SK-N-MC (cell line): Measurements from ENCODE around the gene SPTLC2.
A peak's percentile ranks its signal among the peaks of the same experiment; 100 is the strongest.

Experiments
- DNase-seq: peaks from one replicate; pipeline ENCODE4 v3.0.0-alpha.2; 2011; ENCODE audit warnings: low read depth, low spot score
- H3K27ac ChIP-seq: fragments of 200-600 bp; sonication (generic); 2 replicates; pipeline ENCODE4 v1.5.1; 2016; ENCODE audit warnings: mixed run types
- H3K36me3 ChIP-seq: fragments of 200-600 bp; sonication (generic); 2 replicates; pipeline ENCODE4 v1.6.1; 2017; ENCODE audit warnings: antibody characterized with exemption, low read length, mixed read lengths; ENCODE audit not compliant: insufficient read depth
- H3K4me3 ChIP-seq: fragments of 200-600 bp; sonication (generic); 2 replicates; pipeline ENCODE4 v1.5.1; 2016
- H3K9ac ChIP-seq: fragments of 200-600 bp; sonication (generic); 2 replicates; pipeline ENCODE4 v1.8.0; 2017; ENCODE audit warnings: mixed run types, mixed read lengths; ENCODE audit not compliant: insufficient read length
- H3K9me3 ChIP-seq: fragments of 200-600 bp; sonication (generic); 2 replicates; pipeline ENCODE4 v1.6.1; 2017; ENCODE audit warnings: low read depth, mild to moderate bottlenecking, antibody characterized with exemption, low read length, moderate library complexity, mixed read lengths
- EZH2 ChIP-seq: fragments of 200-600 bp; sonication (generic); IDR thresholded peaks from one replicate; pipeline ENCODE4 v1.6.1; 2017; ENCODE audit warnings: antibody characterized with exemption
- FOXP2 ChIP-seq: optimal IDR thresholded peaks from 2 replicates; pipeline ENCODE3; 2011; ENCODE audit warnings: mild to moderate bottlenecking, moderate library complexity; ENCODE audit not compliant: insufficient read depth; ENCODE audit errors: extremely low read length, control extremely low read depth
- POLR2AphosphoS5 ChIP-seq: IDR thresholded peaks from 2 replicates; pipeline ENCODE4 v1.6.1; 2012; ENCODE audit warnings: mild to moderate bottlenecking, low read depth, low read length, borderline replicate concordance

SPTLC2 gene

DNA sequence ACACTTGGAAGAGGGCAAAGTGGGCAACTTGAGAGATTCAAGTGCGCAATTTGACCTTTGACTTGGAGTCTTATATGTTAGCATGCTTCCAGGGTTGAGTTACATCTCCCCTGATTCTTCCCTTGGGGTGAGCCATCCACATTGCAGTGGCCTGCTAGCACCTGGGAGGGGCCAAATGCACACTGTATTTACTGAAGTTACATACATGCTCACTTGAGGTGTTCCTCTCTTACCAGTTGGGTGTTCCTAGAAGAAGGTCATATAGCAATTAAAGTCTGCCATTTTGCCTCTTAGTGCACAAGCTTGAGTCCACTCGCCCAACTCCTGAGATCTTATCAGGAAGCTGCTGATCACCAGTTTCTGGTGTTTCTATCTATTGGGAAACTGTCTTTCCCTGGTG lies 13.7 kb upstream of the SPTLC2 start:
- H3K4me3 ChIP-seq, result no peak overlapping the region
- H3K9me3 ChIP-seq, result no peaks in the 10 kb centered on the region
- TF ChIP-seq EZH2, result no peak
- no peak for TF ChIP-seq POLR2AphosphoS5
- TF ChIP-seq FOXP2, result no peak
- H3K9ac ChIP-seq, result no peak overlapping the region
- H3K27ac ChIP-seq, result no peak overlapping the region
- no peaks in the 10 kb centered on the region for H3K36me3 ChIP-seq
- no peak for DNase-seq

DNA sequence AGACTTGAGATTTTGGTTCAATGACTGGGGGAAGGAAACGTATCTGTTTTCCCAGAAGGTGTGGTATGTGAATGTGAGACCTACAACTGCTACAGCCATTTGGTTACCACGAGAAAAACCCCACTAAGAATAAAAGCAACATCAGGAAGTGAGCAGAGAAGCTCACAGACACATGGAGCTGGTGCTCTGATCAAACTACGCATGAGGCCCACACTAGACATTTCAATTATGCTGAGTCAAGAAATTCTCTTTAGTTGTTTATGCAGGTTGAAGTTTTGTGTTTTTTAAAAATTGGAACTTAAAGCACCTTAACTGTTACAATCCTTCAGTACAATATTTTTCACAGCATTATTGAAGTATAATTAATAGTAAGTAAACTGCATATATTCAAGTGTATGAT lies 8.9 kb upstream of the SPTLC2 start:
- TF ChIP-seq FOXP2 (no peak), POLR2AphosphoS5 (no peak), EZH2 (no peak)
- DNase-seq, result no peak
- Histone ChIP-seq H3K9me3 (no peaks in the 10 kb centered on the region), H3K27ac (no peak overlapping the region), H3K36me3 (no peaks in the 10 kb centered on the region), H3K9ac (no peak overlapping the region), H3K4me3 (no peak overlapping the region)

DNA sequence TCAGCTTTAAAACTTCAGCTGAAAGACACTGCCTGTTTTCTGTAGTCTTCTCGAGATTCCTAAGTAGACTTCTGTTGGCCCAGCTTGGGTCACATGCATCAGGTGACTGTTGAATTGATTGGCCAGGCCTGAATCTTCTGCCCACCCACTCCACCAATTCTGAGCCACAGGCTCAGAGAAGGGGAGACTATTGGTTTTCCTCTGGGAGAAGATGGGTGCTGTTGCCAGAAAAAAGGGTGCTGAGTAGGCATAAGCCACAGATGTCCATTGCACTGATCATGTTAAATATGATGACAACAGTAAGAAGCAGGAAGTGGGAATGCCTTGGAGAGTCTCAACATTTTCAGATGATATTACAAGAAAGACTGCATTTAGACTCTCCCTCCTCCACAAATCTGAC lies 6.8 kb upstream of the SPTLC2 start:
- TF ChIP-seq POLR2AphosphoS5, result no peak
- no peak for TF ChIP-seq EZH2
- TF ChIP-seq FOXP2, result no peak
- no peak for DNase-seq
- Histone ChIP-seq H3K9me3 (no peaks in the 10 kb centered on the region), H3K9ac (no peak overlapping the region), H3K36me3 (no peaks in the 10 kb centered on the region), H3K27ac (no peak overlapping the region), H3K4me3 (no peak overlapping the region)

DNA sequence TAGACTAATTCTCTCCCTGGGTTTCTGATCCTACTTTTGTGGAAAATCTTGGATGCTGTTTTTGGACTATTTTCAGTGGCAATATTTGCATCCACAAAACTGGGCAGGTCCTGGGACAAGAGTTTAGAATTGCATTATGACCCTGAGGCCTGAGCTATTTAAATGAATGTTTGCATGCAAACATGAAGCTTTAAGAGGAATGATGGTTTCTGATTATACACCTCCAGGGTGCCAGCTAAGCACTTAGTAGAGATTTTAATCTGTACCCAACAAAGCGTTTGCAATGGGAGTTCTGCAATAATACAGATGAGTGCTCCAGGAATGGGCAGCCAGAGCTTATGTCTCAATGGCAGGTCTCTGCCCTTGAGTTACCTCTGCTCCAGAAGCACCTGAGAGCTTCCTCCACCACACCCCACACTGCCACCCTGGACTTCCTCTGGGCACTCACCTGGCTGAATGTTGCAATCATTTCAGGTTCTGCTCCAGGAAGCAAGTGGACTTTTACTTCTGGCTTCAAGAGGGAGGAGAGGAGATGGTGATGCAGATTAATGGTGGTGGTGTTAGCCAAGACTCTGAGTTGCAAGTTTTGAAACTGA lies 6.0 kb upstream of the SPTLC2 start:
- no peak for DNase-seq
- H3K4me3 ChIP-seq, result no peak overlapping the region

DNA sequence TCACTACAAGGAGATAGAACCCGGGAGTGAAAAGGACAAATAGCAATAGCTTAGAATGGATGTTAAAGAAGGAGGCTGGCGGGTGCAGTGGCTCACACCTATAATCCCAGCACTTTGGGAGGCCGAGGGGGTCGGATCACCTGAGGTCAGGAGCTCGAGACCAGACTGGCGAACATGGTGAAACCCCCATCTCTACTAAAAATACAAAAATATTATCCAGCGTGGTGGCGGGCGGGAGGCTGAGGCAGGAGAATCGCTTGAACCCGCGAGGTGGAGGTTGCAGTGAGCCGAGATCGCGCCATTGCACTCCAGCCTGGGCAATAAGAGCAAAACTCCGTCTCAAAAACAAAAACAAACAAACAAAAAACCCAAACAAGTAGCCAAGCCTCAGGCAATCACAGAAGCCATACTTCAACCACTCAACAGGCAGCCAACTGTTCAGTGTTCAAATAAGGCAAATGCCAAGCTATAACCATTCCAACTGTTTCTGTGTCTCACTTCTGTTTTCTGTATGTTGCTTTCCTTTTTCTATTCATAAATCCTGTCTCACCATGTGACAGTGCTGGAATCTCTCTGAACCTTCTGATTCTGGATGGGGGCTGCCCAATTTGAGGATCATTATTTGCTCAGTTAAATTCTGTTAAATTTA lies 3.9 kb upstream of the SPTLC2 start:
- no peak for TF ChIP-seq FOXP2
- TF ChIP-seq EZH2, result no peak
- TF ChIP-seq POLR2AphosphoS5, result no peak
- Histone ChIP-seq H3K9ac (no peak overlapping the region), H3K36me3 (no peaks in the 10 kb centered on the region), H3K4me3 (no peak overlapping the region), H3K27ac (no peak overlapping the region), H3K9me3 (no peaks in the 10 kb centered on the region)
- DNase-seq, result no peak

More for the DNA sequence above, 6.0 kb upstream of the SPTLC2 start:
- Histone ChIP-seq H3K9ac (no peak overlapping the region), H3K36me3 (no peaks in the 10 kb centered on the region), H3K27ac (no peak overlapping the region), H3K9me3 (no peaks in the 10 kb centered on the region)
- no peak for TF ChIP-seq POLR2AphosphoS5
- TF ChIP-seq FOXP2, result no peak
- TF ChIP-seq EZH2, result no peak

DNA sequence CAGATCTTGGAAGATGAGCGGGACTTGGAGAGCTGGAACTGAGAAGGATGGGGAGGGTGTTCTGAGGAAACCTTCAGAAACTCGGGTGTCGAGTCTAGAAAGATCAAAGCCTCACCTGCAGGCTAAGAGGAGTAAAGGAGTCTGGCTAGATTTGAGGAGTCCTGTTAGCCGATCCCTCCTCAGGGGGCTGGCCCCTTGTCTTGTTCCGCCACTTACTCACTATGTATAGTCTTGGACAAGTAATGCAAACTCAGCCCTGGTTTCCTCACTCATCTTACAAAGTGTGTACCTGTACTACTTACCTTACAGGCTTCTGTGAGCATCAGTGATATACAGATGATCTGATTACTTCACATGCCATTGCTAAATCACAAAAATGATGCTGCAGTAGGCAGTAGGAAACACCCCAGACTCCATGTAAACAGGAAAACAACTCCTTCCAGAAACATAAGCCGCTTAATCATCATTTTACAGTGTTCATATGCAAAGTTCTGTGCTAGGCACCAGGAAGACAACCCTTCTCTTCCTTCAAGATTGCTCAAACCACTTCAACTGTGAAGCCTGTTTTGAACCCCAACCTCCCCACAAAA lies 2.0 kb upstream of the SPTLC2 start:
- no peak for DNase-seq
- Histone ChIP-seq H3K4me3 (no peak overlapping the region), H3K36me3 (no peaks in the 10 kb centered on the region), H3K27ac (no peak overlapping the region), H3K9me3 (no peaks in the 10 kb centered on the region), H3K9ac (no peak overlapping the region)
- TF ChIP-seq EZH2 (no peak), POLR2AphosphoS5 (no peak), FOXP2 (no peak)

DNA sequence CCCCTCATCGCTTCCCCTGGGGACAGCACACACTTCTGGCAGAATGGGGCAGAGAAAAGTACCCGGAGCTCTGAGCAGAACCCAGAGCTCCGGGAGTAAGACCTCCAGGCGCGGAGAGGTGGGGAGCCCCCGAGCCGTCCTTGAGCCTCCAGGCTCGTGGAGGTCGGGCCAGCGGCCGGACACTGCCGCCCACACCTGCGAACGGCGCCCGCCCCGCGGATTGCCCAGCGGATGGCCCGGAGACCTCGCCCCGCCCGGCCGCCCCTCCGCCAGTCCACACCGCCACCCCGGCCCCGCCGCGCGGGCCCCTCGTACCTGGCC lies 344 bp downstream of the SPTLC2 start:
- DNase-seq, result no peak
- no peaks in the 10 kb centered on the region for H3K9me3 ChIP-seq
- no peak overlapping the region for H3K27ac ChIP-seq
- TF ChIP-seq FOXP2 (no peak), EZH2 (no peak), POLR2AphosphoS5 (no peak)
- H3K9ac ChIP-seq, result peak overlapping the region; percentile 78
- H3K36me3 ChIP-seq, result no peaks in the 10 kb centered on the region
- peak overlapping the region; percentile 90 for H3K4me3 ChIP-seq

DNA sequence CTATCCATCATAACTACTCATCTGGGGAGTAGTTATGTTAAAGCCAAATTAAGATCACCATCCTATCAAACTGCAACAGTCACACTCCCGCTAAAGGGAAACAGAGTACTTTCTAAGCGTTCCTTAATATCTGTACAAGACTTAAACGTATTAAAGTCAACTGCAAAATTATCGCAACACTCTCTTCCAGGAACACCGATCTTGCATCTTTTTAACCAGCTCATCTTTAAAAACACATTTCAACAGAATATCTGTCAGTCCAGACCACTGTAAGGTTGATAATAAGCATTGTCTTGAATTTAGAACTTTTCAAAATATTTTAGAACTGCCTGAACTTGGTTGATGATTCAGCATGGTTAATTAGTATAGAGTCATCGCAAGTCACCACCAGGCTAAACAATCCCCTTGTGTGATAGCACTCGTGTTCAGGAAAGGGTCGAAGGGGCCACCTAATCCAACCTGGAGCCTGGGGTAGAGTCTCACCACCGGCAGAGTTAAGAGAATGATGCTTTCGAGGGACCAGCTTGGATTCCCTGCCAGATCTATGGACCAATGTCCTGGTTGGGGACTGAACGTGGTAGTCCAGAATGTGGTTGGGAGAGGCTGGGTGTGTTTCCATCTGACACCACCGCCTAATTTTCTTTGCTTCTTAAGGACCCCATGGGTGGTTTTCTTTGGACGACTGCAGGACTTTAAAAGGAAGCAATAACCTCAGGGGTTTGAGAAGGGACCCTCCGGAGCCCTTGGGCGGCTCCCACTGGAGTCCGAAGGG lies 890 bp downstream of the SPTLC2 start:
- peak overlapping the region; percentile 90 for H3K4me3 ChIP-seq
- no peak overlapping the region for H3K27ac ChIP-seq
- no peak for DNase-seq
- H3K9me3 ChIP-seq, result no peaks in the 10 kb centered on the region
- H3K36me3 ChIP-seq, result no peaks in the 10 kb centered on the region
- peak overlapping the region; percentile 78 for H3K9ac ChIP-seq
- TF ChIP-seq EZH2 (no peak), FOXP2 (no peak), POLR2AphosphoS5 (no peak)
